ENCODE results near the gene MUC21.

- TF ChIP-seq POLR2A (IDR thresholded peaks at IDR 0.05; ENCODE audit: low read length) (no peak), GATA1 (IDR thresholded peaks at IDR 0.05; ENCODE audit: low read depth, low read length) (no peak)
These were observed 38.2 kb upstream of the MUC21 start for GRCh38 chr6:30945281-30945680.

All from erythroblast (primary cell).